CD14-positive monocyte (primary cell): Measurements from ENCODE around the gene IGSF9. TPM values are rescaled to one million over a fixed set of nuclear protein-coding genes. Genes with fewer than 3 reads are reported as not detected.
"Not testable (repeated sequence)": the region's sequence is repeated elsewhere in the genome, so short reads cannot be mapped to it uniquely, and the experiment has no call there.

Experiments
- DNase-seq, 3 donors: peaks; one replicate each; pipeline ENCODE4 v3.0.0-alpha.2; 2011 to 2022
- H2AFZ ChIP-seq: 2 replicates; pipeline ENCODE4 v1.6.0; 2012; ENCODE audit warnings: mild to moderate bottlenecking, low read depth, low read length, inconsistent platforms; ENCODE audit not compliant: insufficient read depth, poor library complexity, severe bottlenecking
- H3K27ac ChIP-seq, 2 donors: 1 replicate in 1 of 2; 2 replicates in 1 of 2; pipeline ENCODE4 v1.5.1; 2012 to 2013; ENCODE audit warnings: low read length in 2 of 2, control low read depth in 1 of 2, inconsistent platforms in 1 of 2, low read depth in 1 of 2, mild to moderate bottlenecking in 1 of 2
- H3K27me3 ChIP-seq, 2 donors: one replicate each; pipeline versions ENCODE4 v1.6.0 to v1.6.1; 2011 to 2013; ENCODE audit warnings: low read length in 2 of 2; ENCODE audit not compliant: control insufficient read depth in 2 of 2, insufficient read depth in 2 of 2
- H3K36me3 ChIP-seq, 2 donors: replicated peaks in 1 of 2; 1 replicate in 1 of 2; 2 replicates in 1 of 2; pipeline versions ENCODE4 v1.5.1 to v1.6.1; 2012 to 2013; ENCODE audit warnings: low read length in 2 of 2, control low read depth in 1 of 2, inconsistent platforms in 1 of 2, mild to moderate bottlenecking in 1 of 2; ENCODE audit not compliant: insufficient read depth in 2 of 2, control insufficient read depth in 1 of 2
- H3K4me1 ChIP-seq, 2 donors: 1 replicate in 1 of 2; 2 replicates in 1 of 2; pipeline versions ENCODE4 v1.5.1 to v1.6.1; 2012 to 2013; ENCODE audit warnings: low read length in 2 of 2, control low read depth in 1 of 2, inconsistent platforms in 1 of 2, mild to moderate bottlenecking in 1 of 2, moderate library complexity in 1 of 2; ENCODE audit not compliant: insufficient read depth in 2 of 2, control insufficient read depth in 1 of 2
- H3K4me2 ChIP-seq: replicated peaks from 2 replicates; pipeline ENCODE3; 2012; ENCODE audit warnings: low read length, moderate library complexity, mild to moderate bottlenecking; ENCODE audit not compliant: poor library complexity, severe bottlenecking; ENCODE audit errors: extremely low read depth
- H3K4me3 ChIP-seq, 3 experiments: fragments of 200-600 bp in 1 of 3; sonication (generic) in 1 of 3; replicated peaks in 1 of 3; 1 replicate in 2 of 3; 2 replicates in 1 of 3; pipeline ENCODE4 v1.5.1; 2011 to 2013; ENCODE audit warnings: low read length in 3 of 3, mild to moderate bottlenecking in 3 of 3, control low read depth in 2 of 3, low read depth in 2 of 3, inconsistent platforms in 1 of 3, moderate library complexity in 1 of 3
- H3K79me2 ChIP-seq: 2 replicates; pipeline ENCODE4 v1.6.0; 2012; ENCODE audit warnings: mild to moderate bottlenecking, control low read depth, inconsistent platforms, low read length, moderate library complexity; ENCODE audit not compliant: insufficient read depth
- H3K9ac ChIP-seq: 2 replicates; pipeline ENCODE4 v1.6.0; 2017; ENCODE audit warnings: low read length, mild to moderate bottlenecking; ENCODE audit not compliant: insufficient read depth, poor library complexity, severe bottlenecking
- H3K9me3 ChIP-seq, 2 donors: replicated peaks in 1 of 2; 1 replicate in 1 of 2; 2 replicates in 1 of 2; pipeline versions ENCODE4 v1.5.1 to v1.6.1; 2012 to 2013; ENCODE audit warnings: low read length in 2 of 2, control low read depth in 1 of 2; ENCODE audit not compliant: control insufficient read depth in 1 of 2, insufficient read depth in 1 of 2
- H4K20me1 ChIP-seq: 2 replicates; pipeline ENCODE4 v1.6.0; 2012; ENCODE audit warnings: mild to moderate bottlenecking, low read length, control low read depth, moderate library complexity; ENCODE audit not compliant: insufficient read depth
- H3K27ac Mint-ChIP-seq, 7 donors: one replicate each; pipeline ENCODE4 v1.8.0; 2020; ENCODE audit warnings: mild to moderate bottlenecking in 7 of 7, mixed read lengths in 7 of 7, moderate library complexity in 6 of 7, inconsistent platforms in 2 of 7
- H3K27me3 Mint-ChIP-seq, 3 donors: one replicate each; pipeline ENCODE4 v1.8.0; 2021 to 2022; ENCODE audit warnings: low read depth in 3 of 3, mild to moderate bottlenecking in 3 of 3, mixed read lengths in 3 of 3, moderate library complexity in 3 of 3, inconsistent platforms in 1 of 3
- H3K36me3 Mint-ChIP-seq, 2 donors: one replicate each; pipeline ENCODE4 v1.8.0; 2020; ENCODE audit warnings: mixed read lengths in 2 of 2, inconsistent platforms in 1 of 2, mild to moderate bottlenecking in 1 of 2
- H3K4me1 Mint-ChIP-seq: one replicate; pipeline ENCODE4 v1.8.0; 2020; ENCODE audit warnings: mild to moderate bottlenecking, mixed read lengths
- H3K4me3 Mint-ChIP-seq, 2 donors: one replicate each; pipeline ENCODE4 v1.8.0; 2020; ENCODE audit warnings: mild to moderate bottlenecking in 2 of 2, mixed read lengths in 2 of 2, moderate library complexity in 1 of 2
- H3K9me3 Mint-ChIP-seq, 7 donors: one replicate each; pipeline ENCODE4 v1.8.0; 2020 to 2022; ENCODE audit warnings: mixed read lengths in 7 of 7, mild to moderate bottlenecking in 6 of 7, moderate library complexity in 6 of 7, inconsistent platforms in 2 of 7
- CTCF ChIP-seq: fragments of 200-600 bp; IDR thresholded peaks from one replicate; pipeline ENCODE4 v1.8.0; 2022; ENCODE audit warnings: antibody characterized with exemption, mild to moderate bottlenecking
- WGBS: methylation state at CpG from one replicate; pipeline ENCODE4 v1.1.5; 2013; ENCODE audit warnings: missing lambda C conversion rate; ENCODE audit not compliant: insufficient coverage; 5-methylcytosine and 5-hydroxymethylcytosine counted together
- intact Hi-C, 2 donors: fragments of 100-400 bp; cut with micrococcal nuclease; formaldehyde crosslinking; loops; one replicate each; pipeline versions ENCODE4 v1.15.0 to v1.15.1; 2023
- polyA plus RNA-seq, 3 donors: library from polyadenylated mRNA; depleted of rRNA in 1 of 3; unstranded in 2 of 3; stranded (reverse) in 1 of 3; fragments of 300-500 nt in 2 of 3; fragments of >200 nt in 1 of 3; fragmentation: Illumina TruSeq in 2 of 3; gene quantifications; 1 replicate in 2 of 3; 2 replicates in 1 of 3; pipeline ENCODE4 v1.2.3, GENCODE V29; 2012 to 2021

Gene IGSF9
- polyA plus RNA-seq, 3 donors = 0.04 TPM; not detected in 2

- Histone ChIP-seq H3K27me3 (no peaks in the 10 kb centered on the region), H3K27ac (no peak within 1 kb of the TSS), H4K20me1 (no peaks in the 10 kb centered on the region), H2AFZ (no peak within 1 kb of the TSS), H3K4me1 (peaks cover 47 to 60% of the 10 kb centered on the region in 2 donors), H3K4me3 (no peak within 1 kb of the TSS), H3K4me2 (peak within 1 kb of the TSS; percentile 20), H3K9me3 (peaks cover 0 to 2% of the 10 kb centered on the region in 2 donors), H3K36me3 (no peaks in the 10 kb centered on the region), H3K9ac (no peak within 1 kb of the TSS), H3K79me2 (no peaks in the 10 kb centered on the region)
- WGBS = 53% methylated on average over 28 of the region's 30 CpGs
- Mint-ChIP-seq H3K4me1 (peaks cover 53% of the 10 kb centered on the region), H3K9me3 (peaks cover 0 to 8% (median 3%) of the 10 kb centered on the region in 7 donors), H3K36me3 (peaks cover 2 to 3% of the 10 kb centered on the region in 2 donors), H3K4me3 (peak within 1 kb of the TSS; percentile 51 to 74), H3K27ac (peak within 1 kb of the TSS; percentile 67 to 98 (median 95)), H3K27me3 (peaks cover 2 to 6% (median 4%) of the 10 kb centered on the region in 3 donors)
- intact Hi-C loops = no loop called here
- DNase-seq = peak; percentile 84 to 91 (median 84)
- no peak for TF ChIP-seq CTCF
Measured at GRCh38 chr1:159900086-159900680, 45.2 kb downstream of the IGSF9 start, which contains the start of gene CFAP45. Gene CFAP45, minus strand, starts transcription at chr1:159900165. Its CDS starts 67 bp downstream, at chr1:159900098.

DNA sequence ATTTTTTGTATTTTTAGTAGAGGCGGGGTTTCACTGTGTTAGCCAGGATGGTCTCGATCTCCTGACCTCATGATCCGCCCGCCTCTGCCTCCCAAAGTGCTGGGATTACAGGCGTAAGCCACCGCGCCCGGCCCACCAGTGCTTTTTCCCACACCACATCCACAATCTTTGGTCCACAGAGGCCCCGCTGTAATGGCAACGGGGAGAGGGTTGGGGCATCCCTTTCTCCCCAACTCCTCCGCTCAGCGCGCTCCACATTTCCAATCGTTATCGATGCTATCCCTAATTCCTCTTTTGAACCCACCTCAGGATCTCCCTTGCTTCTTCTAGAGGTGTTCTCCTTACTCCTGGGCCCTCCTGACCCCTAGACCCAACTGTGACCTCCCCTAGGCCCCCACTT, 45.8 kb downstream of the IGSF9 start:
- Histone ChIP-seq H3K4me2 (peak overlapping the region; percentile 20), H3K4me1 (peaks cover 47 to 60% of the 10 kb centered on the region in 2 donors)
- H3K36me3 Mint-ChIP-seq, H3K9me3 Mint-ChIP-seq, H3K27me3 Mint-ChIP-seq, H3K9me3 ChIP-seq, H3K4me3 ChIP-seq, DNase-seq, H3K36me3 ChIP-seq, H3K79me2 ChIP-seq, H3K27me3 ChIP-seq, intact Hi-C loops, H2AFZ ChIP-seq, H3K9ac ChIP-seq, H3K27ac ChIP-seq, H4K20me1 ChIP-seq: not testable (repeated sequence)
- Mint-ChIP-seq H3K27ac (peak overlapping the region; percentile 67 to 98 (median 95)), H3K4me1 (peaks cover 52% of the 10 kb centered on the region), H3K4me3 (peak overlapping the region; percentile 51 to 74)
- WGBS = 85% methylated on average over 6 of the region's 15 CpGs
